ENCODE results near the gene ZNF335.

GRCh38 chr20:45965169-45966002, 6.6 kb downstream of the ZNF335 start:
- TF ChIP-seq CTCF (IDR thresholded peaks at IDR 0.05), result no peak
- no peak for TF ChIP-seq POLR2A (IDR thresholded peaks at IDR 0.05)

Data from breast epithelium (tissue), 3 donors.